WTC11 (cell line): ENCODE data around the gene ACP4.
"Not testable (repeated sequence)": the region's sequence is repeated elsewhere in the genome, so short reads cannot be mapped to it uniquely, and the experiment has no call there.

Experiments used
- FOXK1 ChIP-seq: sonication (generic); formaldehyde crosslinking; IDR thresholded peaks from 2 replicates; pipeline ENCODE4 v1.8.0; 2022; ENCODE audit warnings: mild to moderate bottlenecking, moderate library complexity, missing genetic modification reagents
- FOXP1 ChIP-seq: sonication (generic); formaldehyde crosslinking; IDR thresholded peaks from 2 replicates; pipeline ENCODE4 v1.8.0; 2022; ENCODE audit warnings: missing genetic modification reagents, mild to moderate bottlenecking, moderate library complexity, borderline replicate concordance
- NFATC4 ChIP-seq: fragments of 250-450 bp; sonication (Bioruptor Pico); IDR thresholded peaks from 2 replicates; pipeline ENCODE4 v1.9.0; 2021; ENCODE audit warnings: mild to moderate bottlenecking
- NR1H2 ChIP-seq: sonication (generic); formaldehyde crosslinking; IDR thresholded peaks from 2 replicates; pipeline ENCODE4 v1.9.0; 2021; ENCODE audit warnings: mild to moderate bottlenecking, moderate library complexity, missing genetic modification reagents
- NR2C2 ChIP-seq: sonication (generic); formaldehyde crosslinking; IDR thresholded peaks from 2 replicates; pipeline ENCODE4 v1.8.0; 2022; ENCODE audit warnings: mild to moderate bottlenecking, missing genetic modification reagents
- ZNF121 ChIP-seq: sonication (generic); formaldehyde crosslinking; IDR thresholded peaks from 2 replicates; pipeline ENCODE4 v1.8.0; 2023; ENCODE audit warnings: missing genetic modification reagents
- ZNF138 ChIP-seq: sonication (generic); formaldehyde crosslinking; conservative IDR thresholded peaks from 2 replicates; pipeline ENCODE4 v1.8.1; 2022; ENCODE audit warnings: mild to moderate bottlenecking, moderate library complexity, missing genetic modification reagents
- TF ChIP-seq, protein P1 (sequence below): fragments of 200-600 bp; IDR thresholded peaks from 2 replicates; pipeline ENCODE4 v1.8.0; 2022; ENCODE audit warnings: antibody characterized with exemption
- TF ChIP-seq, protein P2 (sequence below): sonication (generic); formaldehyde crosslinking; IDR thresholded peaks from 2 replicates; pipeline ENCODE4 v1.8.0; 2022; ENCODE audit warnings: mild to moderate bottlenecking, missing genetic modification reagents
- TF ChIP-seq, protein P3 (sequence below): sonication (generic); formaldehyde crosslinking; IDR thresholded peaks from 2 replicates; pipeline ENCODE4 v1.8.0; 2023; ENCODE audit warnings: missing genetic modification reagents
- TF ChIP-seq, protein P4 (sequence below): sonication (generic); formaldehyde crosslinking; IDR thresholded peaks from 2 replicates; pipeline ENCODE4 v1.8.1; 2023; ENCODE audit warnings: mild to moderate bottlenecking, missing genetic modification reagents, moderate library complexity

DNA sequence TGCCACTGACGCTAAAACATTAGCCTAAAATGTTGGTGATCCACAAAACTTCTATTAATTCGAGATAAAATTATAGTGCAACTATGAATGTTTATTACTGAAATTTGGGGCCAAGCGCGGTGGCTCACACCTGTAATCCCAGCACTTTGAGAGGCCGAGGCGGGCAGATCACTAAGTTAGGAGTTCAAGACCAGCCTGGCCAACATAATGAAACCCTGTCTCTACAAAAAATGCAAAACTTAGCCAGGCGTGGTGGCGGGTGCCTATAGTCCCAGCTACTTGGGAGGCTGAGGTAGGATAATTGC, 6.4 kb upstream of the ACP4 start:
- TF ChIP-seq, protein P1, sequence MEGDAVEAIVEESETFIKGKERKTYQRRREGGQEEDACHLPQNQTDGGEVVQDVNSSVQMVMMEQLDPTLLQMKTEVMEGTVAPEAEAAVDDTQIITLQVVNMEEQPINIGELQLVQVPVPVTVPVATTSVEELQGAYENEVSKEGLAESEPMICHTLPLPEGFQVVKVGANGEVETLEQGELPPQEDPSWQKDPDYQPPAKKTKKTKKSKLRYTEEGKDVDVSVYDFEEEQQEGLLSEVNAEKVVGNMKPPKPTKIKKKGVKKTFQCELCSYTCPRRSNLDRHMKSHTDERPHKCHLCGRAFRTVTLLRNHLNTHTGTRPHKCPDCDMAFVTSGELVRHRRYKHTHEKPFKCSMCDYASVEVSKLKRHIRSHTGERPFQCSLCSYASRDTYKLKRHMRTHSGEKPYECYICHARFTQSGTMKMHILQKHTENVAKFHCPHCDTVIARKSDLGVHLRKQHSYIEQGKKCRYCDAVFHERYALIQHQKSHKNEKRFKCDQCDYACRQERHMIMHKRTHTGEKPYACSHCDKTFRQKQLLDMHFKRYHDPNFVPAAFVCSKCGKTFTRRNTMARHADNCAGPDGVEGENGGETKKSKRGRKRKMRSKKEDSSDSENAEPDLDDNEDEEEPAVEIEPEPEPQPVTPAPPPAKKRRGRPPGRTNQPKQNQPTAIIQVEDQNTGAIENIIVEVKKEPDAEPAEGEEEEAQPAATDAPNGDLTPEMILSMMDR, result not testable (repeated sequence)
- TF ChIP-seq ZNF138; NFATC4 (CRISPR knock-in tag); FOXP1 (CRISPR knock-in tag); ZNF121 (CRISPR knock-in tag); NR1H2 (CRISPR knock-in tag); FOXK1 (CRISPR knock-in tag); NR2C2 (CRISPR knock-in tag): not testable (repeated sequence)
- TF ChIP-seq, protein P2, sequence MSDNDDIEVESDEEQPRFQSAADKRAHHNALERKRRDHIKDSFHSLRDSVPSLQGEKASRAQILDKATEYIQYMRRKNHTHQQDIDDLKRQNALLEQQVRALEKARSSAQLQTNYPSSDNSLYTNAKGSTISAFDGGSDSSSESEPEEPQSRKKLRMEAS (CRISPR knock-in tag), result not testable (repeated sequence)
- TF ChIP-seq, protein P3, sequence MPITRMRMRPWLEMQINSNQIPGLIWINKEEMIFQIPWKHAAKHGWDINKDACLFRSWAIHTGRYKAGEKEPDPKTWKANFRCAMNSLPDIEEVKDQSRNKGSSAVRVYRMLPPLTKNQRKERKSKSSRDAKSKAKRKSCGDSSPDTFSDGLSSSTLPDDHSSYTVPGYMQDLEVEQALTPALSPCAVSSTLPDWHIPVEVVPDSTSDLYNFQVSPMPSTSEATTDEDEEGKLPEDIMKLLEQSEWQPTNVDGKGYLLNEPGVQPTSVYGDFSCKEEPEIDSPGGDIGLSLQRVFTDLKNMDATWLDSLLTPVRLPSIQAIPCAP (CRISPR knock-in tag), result not testable (repeated sequence)
- TF ChIP-seq, protein P4, sequence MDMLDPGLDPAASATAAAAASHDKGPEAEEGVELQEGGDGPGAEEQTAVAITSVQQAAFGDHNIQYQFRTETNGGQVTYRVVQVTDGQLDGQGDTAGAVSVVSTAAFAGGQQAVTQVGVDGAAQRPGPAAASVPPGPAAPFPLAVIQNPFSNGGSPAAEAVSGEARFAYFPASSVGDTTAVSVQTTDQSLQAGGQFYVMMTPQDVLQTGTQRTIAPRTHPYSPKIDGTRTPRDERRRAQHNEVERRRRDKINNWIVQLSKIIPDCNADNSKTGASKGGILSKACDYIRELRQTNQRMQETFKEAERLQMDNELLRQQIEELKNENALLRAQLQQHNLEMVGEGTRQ, result not testable (repeated sequence)
